Measurements from ENCODE around the gene IL11RA.
A peak's percentile ranks its signal among the peaks of the same experiment; 100 is the strongest.

Gene IL11RA

DNA sequence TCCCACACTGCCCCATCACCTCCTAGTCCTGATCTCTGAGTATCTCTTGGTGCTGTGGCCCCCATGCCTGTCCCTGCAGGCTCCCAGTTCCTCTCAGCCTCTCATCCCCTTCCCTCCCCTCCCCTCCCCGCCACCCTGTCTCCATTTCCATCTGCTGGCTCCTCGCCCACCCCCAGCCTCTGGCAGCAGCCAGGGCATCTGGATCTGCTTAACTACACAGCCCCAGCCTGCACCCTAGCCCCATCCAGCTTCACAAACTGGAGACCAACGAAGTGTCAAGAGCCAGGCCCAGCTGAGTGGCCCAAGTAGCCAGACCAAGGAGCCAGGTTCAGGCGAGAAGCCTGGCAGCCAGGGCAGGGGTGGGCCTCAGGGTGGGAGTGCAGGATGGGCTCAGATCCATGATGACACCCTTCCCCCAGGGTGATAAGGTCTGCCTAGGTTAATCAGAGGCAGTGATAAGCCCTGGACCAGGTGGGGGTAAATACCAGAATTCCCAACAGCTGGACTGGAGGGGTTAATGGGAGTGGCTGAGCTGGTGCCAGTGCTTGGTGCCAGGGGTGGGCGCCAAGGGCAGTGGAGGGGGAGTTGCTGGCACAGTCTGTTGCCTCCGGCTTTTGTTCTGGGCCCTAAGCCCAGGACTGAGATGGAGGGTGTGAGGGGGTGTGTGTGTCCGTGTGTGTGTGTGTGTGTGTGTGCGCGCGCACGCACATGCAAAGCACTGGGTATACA, 2.5 kb downstream of the IL11RA start:
- no peak for DNase-seq

DNA sequence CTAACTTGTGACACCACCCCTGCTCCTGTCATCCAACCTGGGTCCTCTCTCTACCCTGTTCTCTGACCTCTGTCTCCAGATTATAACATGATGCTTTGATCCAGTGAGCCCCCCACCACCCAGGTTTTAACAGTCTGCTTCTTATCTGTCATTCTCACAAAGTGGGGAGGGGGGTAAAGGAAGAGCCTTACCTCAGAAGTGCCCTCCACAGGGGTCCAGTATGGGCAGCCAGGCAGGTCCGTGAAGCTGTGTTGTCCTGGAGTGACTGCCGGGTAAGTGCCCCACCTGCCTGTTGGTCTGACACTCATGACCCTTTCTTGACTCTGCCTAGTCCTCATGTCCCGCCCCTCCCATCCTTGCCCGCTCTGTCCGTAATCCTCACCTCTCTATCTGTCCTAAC, 3.4 kb downstream of the IL11RA start:
- DNase-seq: no peak

- no peak for DNase-seq
These were observed 5.0 kb downstream of the IL11RA start for GRCh38 chr9:34656992-34657391.

DNA sequence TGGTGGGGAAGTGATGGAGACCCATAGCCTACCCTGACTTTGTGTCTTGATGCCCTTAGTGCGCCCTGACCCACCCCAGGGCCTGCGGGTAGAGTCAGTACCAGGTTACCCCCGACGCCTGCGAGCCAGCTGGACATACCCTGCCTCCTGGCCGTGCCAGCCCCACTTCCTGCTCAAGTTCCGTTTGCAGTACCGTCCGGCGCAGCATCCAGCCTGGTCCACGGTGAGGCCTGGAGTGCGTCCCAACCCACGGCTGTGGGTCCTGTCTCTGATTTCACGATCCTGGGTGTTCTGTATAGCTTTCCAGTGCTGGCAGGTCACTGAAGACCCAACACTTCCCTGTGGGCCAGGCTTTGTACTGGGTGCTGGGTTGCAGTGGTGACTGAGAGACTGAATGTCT, 6.5 kb downstream of the IL11RA start:
- no peak for DNase-seq

GRCh38 chr9:34659592-34660253, 7.7 kb downstream of the IL11RA start:
- no peak for DNase-seq

GRCh38 chr9:34662526-34663302, 10.7 kb downstream of the IL11RA start, which contains the start of gene CCL27:
Gene CCL27, minus strand, starts transcription at chr9:34662657. Its CDS starts 24 bp downstream, at chr9:34662633.
- DNase-seq: no peak

DNA sequence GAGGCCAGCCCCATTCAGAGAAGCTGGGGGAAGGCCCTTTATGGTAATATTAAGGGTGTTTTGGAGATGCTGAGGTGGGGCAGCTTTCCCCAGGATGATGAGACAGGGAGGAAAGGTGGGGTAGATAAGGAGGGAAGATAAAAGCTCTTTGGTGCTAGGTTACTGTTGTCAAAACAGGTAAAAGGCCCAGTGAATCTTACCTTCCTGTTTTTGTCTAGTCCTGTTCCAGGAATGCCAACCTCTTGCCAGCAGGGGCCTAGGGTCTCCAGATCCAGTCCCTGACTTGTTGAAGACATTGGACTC, 11.3 kb downstream of the IL11RA start:
- DNase-seq: peak; percentile 53 to 76

GRCh38 chr9:34664281-34665066, 12.5 kb downstream of the IL11RA start:
- DNase-seq: peak; percentile 76 to 83

DNA sequence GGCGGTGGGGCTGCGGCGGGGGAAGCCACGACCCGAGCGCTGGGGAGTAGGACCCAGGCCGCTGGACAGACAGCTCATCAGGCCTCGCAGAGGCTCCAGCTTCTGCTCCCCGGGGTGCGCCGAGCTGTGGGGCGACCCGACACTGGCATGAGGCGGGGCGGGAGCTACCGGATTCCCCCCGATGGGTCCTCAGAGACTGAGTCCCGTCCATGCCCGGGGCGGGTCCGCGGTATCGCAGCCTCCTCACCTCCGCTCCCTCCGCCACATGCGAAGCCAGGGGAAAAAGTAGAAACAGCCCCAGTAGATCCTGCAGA, 13.0 kb downstream of the IL11RA start:
- DNase-seq: no peak

DNA sequence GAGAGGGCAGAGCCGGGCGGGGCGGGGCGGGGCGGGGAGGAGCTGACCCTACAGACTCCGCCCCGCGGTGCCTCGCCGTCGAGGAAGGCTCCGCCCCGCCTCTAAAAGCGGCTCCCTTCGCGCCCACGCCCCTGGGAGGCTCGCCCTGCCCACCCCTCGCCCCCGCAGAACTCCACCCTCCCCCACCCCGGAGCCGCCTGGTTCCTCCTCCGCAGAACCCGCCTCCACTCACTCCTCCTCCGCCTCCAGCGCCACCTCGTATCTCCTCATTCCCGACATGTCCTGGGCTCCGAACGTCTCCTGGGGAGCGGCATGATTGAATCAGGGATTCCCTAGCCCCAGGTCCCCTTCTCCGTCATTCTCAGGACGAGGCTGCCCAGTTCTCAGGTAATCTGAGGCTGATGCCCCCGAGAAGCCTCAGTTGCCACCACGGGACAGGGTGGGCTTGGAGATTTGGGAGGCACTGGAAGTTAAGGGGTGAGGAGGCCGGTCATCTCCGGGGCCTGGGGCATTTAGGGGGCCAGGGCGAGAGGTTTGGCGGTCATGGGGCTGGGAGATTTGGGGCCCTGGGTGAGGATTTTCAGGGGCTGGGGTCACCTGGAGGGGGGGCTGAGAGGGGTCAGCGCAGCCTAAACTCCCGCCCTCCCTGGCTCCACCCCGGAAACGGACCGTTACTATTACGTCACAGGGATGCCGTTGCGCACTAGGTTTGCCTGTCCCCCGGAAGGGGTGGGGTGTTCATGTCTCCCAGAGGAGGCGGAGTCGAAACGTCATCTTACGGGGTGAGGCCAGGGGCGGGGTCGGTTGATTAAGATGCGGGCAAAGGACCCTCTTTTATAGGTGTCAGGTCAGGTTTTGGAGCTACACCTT, 13.6 kb downstream of the IL11RA start:
- DNase-seq: peak; percentile 93 to 94

GRCh38 chr9:34669809-34670562, 18.0 kb downstream of the IL11RA start:
- no peak for DNase-seq

DNA sequence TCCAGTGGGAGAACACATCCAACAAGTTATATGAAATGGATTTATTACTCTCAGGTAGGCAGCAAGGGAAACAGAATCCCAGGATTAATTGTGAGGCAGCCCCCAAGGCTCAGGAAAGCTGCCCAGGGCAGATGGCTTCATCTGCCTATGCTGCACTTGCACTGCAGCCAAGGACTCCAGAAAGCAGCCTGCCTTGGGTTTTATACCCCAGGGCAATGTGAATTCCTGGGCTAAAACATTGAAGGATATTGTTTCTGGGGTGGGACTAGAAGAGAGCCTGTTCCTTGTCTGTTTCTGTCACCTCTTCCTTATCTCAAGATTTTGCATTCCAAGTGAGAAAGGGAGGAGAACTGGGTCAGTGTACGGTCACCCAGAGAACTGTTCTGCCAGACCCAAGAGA, 19.3 kb downstream of the IL11RA start:
- DNase-seq: no peak

DNA sequence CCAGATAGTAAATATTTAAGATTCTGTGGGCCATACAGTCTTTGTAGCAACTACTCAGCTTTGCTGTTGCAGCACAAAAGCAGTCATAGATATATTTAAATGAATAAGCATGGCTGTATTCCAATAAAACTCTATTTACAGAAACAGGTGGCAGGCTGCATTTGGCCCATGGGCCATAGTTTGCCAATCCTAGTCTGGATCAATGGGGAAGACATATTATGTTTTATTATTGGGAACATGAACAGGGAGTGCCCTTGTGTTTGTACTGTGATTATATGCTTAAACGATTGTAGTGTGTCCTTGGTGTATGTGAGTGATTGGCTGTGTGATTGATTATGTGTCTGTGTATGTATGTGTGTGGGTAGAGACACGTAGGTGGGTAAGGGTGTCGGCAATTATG, 22.5 kb downstream of the IL11RA start:
- DNase-seq: no peak

GRCh38 chr9:34675048-34675714, 23.2 kb downstream of the IL11RA start:
- peak; percentile 52 to 55 for DNase-seq

DNA sequence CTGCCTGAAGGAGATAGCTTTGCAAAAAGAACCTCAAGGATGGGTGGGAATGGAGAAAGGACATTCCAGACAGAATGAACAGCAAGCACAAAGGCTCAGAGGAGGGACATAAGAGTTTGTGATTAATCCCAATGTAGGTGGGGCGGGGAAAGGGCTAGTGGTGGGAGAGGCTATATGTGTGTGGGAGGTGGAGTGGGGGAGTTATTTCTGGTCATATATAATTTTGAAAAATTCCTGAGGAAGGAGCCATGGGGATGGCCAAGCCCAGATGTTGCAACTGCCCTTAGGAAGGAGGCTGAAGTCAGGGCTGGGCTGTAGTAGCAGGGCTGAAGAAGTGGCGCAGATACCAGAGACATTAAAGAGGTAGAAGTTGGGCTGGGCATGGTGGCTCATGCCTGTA, 23.9 kb downstream of the IL11RA start:
- DNase-seq: no peak

GRCh38 chr9:34684145-34684544, 32.2 kb downstream of the IL11RA start:
- DNase-seq: no peak

DNA sequence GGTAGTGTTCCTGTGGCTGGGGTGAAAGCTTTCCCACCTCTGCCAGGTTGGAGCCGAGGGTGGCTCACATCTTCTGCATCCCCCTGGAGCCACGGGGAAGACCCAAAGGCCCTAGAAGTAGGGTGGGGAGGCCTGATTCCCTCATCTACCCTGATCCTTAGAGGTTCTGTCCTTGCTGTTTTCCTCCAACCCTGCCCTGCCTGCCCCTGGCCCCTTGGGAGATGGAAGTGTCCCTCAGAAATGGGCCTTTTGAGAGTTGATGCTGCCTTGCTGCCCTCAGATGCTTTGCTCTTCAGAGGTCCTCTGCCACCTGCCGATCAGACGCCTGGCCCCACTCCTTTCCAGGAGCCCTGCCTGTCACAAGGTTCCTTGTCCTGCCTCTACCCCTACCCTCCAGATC, 32.8 kb downstream of the IL11RA start:
- no peak for DNase-seq

DNA sequence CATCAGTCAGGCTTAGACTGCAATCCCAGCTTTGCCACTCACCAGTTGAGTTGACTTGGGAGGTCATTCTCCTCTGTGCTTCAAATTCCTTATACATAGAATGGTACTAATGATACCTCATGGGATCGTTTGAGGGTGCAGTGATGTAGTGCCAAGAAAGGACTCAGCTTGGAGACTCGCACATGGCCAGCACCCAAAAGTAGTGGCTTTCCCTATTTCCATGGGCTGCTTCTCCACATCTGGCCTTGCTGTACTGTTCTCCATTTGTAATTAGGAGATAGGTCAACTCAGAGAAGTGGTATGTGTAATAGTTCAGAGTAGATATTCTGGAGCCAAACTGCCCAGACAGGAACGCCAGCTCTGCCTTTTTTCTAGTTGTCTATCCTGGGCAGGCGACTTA, 33.6 kb downstream of the IL11RA start:
- DNase-seq: no peak

DNA sequence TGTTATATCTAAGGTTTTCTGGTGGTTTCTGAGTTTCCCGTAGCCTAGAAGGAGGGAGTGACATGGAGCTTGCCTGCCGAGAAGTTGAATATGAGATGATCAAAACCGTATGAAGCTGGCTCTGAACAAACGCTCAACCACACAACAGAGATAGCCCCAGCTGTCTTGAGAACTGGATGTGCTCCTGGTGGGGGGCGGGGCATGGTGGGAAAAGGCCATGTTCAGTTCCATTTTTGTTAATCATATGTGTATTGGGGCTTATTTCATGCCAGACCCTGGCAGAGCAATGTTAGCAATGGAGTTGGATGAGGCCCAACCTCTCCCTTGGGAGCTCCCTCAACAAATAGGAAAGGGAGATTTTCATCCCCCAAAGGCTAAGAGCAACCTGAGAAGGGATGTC, 34.2 kb downstream of the IL11RA start:
- DNase-seq: no peak

GRCh38 chr9:34686732-34687131, 34.7 kb downstream of the IL11RA start:
- DNase-seq: no peak
